Ishikawa (cell line): ENCODE results near the gene PKMYT1.

ENCODE experiments used
- CEBPB ChIP-seq: IDR thresholded peaks from 2 replicates; pipeline ENCODE4 v1.6.1; 2012
- CREB1 ChIP-seq: IDR thresholded peaks from 2 replicates; pipeline ENCODE4 v1.6.1; 2012; ENCODE audit warnings: low read depth
- EGR1 ChIP-seq: IDR thresholded peaks from 2 replicates; pipeline ENCODE4 v1.6.1; 2012
- EP300 ChIP-seq: IDR thresholded peaks from 2 replicates; pipeline ENCODE4 v1.6.1; 2012; ENCODE audit warnings: borderline replicate concordance
- FOXM1 ChIP-seq: IDR thresholded peaks from 2 replicates; pipeline ENCODE4 v1.6.1; 2012; ENCODE audit warnings: low read depth, borderline replicate concordance
- NFIC ChIP-seq: IDR thresholded peaks from 2 replicates; pipeline ENCODE4 v1.6.1; 2012
- RAD21 ChIP-seq: IDR thresholded peaks from 2 replicates; pipeline ENCODE4 v1.6.1; 2012; ENCODE audit warnings: low read depth
- TAF1 ChIP-seq: IDR thresholded peaks from 2 replicates; pipeline ENCODE4 v1.6.1; 2012; ENCODE audit warnings: low read depth, mild to moderate bottlenecking
- TCF12 ChIP-seq: IDR thresholded peaks from 2 replicates; pipeline ENCODE4 v1.6.1; 2012; ENCODE audit warnings: low read depth
- TEAD4 ChIP-seq: IDR thresholded peaks from 2 replicates; pipeline ENCODE4 v1.6.1; 2012
- YY1 ChIP-seq: IDR thresholded peaks from 2 replicates; pipeline ENCODE4 v1.6.1; 2012; ENCODE audit warnings: low read depth
- ZBTB7A ChIP-seq: IDR thresholded peaks from 2 replicates; pipeline ENCODE4 v1.6.1; 2012; ENCODE audit warnings: low read depth
- TF ChIP-seq, protein P1 (sequence below): IDR thresholded peaks from 2 replicates; pipeline ENCODE4 v1.6.1; 2012
- TF ChIP-seq, protein P2 (sequence below): IDR thresholded peaks from 2 replicates; pipeline ENCODE4 v1.6.1; 2012
- TF ChIP-seq, protein P3 (sequence below): IDR thresholded peaks from 2 replicates; pipeline ENCODE4 v1.6.1; 2012; ENCODE audit warnings: low read depth, mild to moderate bottlenecking

Gene PKMYT1

DNA sequence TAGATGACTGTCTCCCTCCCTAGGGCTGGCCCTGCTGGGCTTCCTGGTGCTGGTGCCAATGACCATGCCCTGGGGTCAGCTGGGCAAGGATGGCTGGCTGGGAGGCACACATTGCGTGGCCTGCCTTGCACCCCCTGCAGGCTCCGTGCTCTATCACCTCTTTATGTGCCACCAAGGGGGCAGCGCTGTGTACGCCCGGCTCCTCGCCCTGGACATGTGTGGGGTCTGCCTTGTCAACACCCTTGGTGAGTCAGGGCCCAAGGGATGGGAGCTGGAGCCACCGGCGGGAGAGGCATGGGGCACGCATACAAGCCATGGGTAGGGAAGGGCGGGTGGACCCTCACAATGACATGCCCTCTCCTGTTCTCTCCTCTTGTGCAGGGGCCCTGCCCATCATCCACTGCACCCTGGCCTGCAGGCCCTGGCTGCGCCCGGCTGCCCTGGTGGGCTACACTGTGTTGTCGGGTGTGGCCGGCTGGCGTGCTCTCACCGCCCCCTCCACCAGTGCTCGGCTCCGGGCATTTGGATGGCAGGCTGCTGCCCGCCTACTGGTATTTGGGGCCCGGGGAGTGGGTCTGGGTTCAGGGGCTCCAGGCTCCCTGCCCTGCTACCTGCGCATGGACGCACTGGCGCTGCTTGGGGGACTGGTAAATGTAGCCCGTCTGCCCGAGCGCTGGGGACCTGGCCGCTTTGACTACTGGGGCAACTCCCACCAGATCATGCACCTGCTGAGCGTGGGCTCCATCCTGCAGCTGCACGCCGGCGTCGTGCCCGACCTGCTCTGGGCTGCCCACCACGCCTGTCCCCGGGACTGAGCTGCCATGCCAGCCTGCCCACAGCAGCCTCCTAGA, 8.9 kb downstream of the PKMYT1 start:
- TF ChIP-seq YY1, result no peak
- TF ChIP-seq EGR1, result no peak
- no peak for TF ChIP-seq CEBPB
- TF ChIP-seq TAF1, result no peak
- TF ChIP-seq ZBTB7A, result no peak; the same call in 1 of the 2 replicates
- no peak for TF ChIP-seq TCF12
- no peak for TF ChIP-seq TEAD4
- TF ChIP-seq, protein P1, sequence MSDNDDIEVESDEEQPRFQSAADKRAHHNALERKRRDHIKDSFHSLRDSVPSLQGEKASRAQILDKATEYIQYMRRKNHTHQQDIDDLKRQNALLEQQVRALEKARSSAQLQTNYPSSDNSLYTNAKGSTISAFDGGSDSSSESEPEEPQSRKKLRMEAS, result no peak
- no peak for TF ChIP-seq CREB1
- TF ChIP-seq, protein P2, sequence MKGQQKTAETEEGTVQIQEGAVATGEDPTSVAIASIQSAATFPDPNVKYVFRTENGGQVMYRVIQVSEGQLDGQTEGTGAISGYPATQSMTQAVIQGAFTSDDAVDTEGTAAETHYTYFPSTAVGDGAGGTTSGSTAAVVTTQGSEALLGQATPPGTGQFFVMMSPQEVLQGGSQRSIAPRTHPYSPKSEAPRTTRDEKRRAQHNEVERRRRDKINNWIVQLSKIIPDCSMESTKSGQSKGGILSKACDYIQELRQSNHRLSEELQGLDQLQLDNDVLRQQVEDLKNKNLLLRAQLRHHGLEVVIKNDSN, result no peak
- TF ChIP-seq, protein P3, sequence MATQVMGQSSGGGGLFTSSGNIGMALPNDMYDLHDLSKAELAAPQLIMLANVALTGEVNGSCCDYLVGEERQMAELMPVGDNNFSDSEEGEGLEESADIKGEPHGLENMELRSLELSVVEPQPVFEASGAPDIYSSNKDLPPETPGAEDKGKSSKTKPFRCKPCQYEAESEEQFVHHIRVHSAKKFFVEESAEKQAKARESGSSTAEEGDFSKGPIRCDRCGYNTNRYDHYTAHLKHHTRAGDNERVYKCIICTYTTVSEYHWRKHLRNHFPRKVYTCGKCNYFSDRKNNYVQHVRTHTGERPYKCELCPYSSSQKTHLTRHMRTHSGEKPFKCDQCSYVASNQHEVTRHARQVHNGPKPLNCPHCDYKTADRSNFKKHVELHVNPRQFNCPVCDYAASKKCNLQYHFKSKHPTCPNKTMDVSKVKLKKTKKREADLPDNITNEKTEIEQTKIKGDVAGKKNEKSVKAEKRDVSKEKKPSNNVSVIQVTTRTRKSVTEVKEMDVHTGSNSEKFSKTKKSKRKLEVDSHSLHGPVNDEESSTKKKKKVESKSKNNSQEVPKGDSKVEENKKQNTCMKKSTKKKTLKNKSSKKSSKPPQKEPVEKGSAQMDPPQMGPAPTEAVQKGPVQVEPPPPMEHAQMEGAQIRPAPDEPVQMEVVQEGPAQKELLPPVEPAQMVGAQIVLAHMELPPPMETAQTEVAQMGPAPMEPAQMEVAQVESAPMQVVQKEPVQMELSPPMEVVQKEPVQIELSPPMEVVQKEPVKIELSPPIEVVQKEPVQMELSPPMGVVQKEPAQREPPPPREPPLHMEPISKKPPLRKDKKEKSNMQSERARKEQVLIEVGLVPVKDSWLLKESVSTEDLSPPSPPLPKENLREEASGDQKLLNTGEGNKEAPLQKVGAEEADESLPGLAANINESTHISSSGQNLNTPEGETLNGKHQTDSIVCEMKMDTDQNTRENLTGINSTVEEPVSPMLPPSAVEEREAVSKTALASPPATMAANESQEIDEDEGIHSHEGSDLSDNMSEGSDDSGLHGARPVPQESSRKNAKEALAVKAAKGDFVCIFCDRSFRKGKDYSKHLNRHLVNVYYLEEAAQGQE, result no peak
- TF ChIP-seq EP300, result no peak
- no peak for TF ChIP-seq RAD21
- no peak for TF ChIP-seq NFIC
- no peak for TF ChIP-seq FOXM1

DNA sequence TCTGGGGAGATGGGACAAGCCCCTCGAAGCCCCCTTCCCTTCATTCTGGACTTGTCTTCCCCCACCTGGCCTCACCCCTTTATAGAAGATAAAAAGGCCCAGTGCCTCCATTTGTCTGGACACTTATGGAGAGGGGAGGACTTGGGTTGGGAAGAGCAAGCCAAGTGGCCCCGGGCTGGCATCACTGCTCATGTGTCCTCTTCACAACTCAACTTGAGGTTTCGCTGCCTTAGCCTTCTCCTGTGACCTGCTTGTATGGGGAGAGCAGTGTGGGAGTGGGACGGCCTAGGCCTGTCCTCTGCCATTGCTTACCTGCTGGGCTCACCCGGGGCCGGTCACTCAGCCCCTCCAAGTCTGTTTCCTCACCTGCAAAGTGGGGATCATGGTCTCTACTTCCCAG, 9.7 kb downstream of the PKMYT1 start:
- TF ChIP-seq CEBPB (no peak), NFIC (no peak), ZBTB7A (no peak; the same call in 1 of the 2 replicates), TAF1 (no peak), FOXM1 (no peak), CREB1 (no peak), TEAD4 (no peak), RAD21 (no peak), TCF12 (no peak)
- TF ChIP-seq, protein P3, result no peak
- TF ChIP-seq, protein P2, result no peak

DNA sequence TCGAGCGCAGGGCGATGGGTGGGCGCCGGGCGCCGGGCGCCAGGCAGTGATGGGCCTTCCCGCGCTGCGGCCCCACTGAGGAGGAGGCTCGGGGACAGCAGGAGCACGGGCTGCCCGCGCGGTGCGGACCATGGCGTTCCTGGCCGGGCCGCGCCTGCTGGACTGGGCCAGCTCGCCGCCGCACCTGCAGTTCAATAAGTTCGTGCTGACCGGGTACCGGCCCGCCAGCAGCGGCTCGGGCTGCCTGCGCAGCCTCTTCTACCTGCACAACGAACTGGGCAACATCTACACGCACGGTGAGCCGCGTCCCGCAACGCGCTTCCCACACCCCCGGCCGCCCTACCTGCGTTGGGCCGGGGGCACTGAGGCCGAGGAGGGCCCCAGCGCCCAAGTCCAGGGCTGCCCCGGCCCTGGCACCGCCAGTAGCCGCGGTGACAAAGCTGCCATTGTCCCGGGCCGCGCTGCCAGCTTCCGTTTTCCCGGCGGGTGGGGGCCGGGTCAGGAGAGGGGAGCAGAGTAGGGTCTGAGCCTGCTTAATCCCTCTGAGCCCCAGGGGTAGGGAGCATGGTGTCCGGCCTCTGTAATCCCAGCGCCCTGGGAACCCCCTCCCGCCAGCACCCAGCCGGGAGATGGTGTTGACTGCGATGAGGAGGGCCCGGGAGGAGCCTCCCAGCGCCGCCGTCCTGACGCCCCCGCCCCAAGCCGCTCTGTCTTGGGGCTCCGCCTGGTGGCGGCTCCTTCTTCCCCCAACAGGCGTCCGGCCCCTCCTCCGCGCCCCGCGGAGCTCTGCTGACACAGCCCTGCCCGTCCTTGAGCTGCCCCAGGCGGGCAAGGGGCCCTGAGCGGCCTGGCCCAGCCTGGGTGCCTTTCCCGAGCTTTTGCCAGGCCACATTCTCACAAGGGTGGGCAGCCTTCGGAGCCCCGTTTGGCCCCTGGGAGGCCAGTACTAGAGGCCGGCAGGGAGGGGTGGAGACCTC, 10.4 kb downstream of the PKMYT1 start:
- TF ChIP-seq FOXM1, result no peak
- TF ChIP-seq CREB1, result 0 out of 2 replicates have a peak, but pooled peaks have one; percentile 14
- peak; percentile 6; the same call in 1 of the 2 replicates for TF ChIP-seq RAD21
- TF ChIP-seq, protein P2, result no peak
- TF ChIP-seq ZBTB7A, result peak; percentile 84
- TF ChIP-seq, protein P1, result no peak
- peak; percentile 52; the same call in 1 of the 2 replicates for TF ChIP-seq EGR1
- no peak for TF ChIP-seq YY1

DNA sequence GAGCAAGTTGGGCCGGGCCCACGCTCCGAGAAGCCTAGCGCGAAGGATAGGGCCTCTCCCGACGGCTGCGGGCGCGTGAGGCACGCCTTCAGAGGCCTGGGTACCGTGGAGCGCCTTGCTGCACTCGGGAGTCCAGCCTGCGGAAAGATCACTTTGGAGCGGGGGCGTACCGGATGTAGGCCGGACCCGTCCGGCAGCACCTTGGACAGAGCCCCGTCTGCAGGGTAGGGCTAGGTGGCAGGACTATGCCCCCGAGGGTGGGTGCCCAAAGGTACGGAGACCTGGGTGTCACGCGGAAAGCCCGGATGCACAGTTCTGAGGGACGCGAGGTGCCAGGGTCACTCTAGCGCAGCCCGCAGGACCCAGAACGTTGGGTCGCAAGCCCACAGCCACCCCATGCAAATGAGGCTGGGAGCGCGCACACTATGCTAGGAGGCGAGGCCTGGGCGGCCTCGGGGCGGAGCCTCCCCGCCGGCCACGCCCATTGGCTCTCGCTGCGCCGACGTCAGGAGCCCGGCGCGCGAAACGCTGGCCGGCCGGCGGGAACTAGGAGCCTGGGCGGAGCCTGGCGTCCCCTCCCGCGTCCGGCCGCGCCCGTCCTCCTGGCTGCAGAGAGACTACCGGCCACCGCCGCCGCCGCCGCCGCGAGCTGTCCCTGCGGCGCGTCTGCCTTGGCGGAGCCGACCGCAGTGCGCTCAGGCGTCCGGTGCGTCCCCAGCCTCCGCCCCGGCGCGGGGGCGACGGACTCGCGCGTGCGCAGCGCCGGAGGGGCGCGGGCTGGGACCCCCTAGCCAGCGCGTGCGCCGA, 11.3 kb downstream of the PKMYT1 start, which contains the start of gene PAQR4:
PAQR4 (plus strand) TSS at position 611 of the 807 bp plus-strand sequence. CDS start 327 bp downstream, outside the sequence.
- TF ChIP-seq, protein P2, result no peak
- TF ChIP-seq, protein P3, result peak; percentile 99
- peak; percentile 45; the same call in 1 of the 2 replicates for TF ChIP-seq TAF1
- TF ChIP-seq ZBTB7A, result peak; percentile 81; the same call in 1 of the 2 replicates
- peak; percentile 99 for TF ChIP-seq EGR1
- TF ChIP-seq, protein P1, result peak; percentile 76
- no peak for TF ChIP-seq YY1
- TF ChIP-seq RAD21, result no peak
